ENCODE results near the gene ZNF326.
"Not testable (repeated sequence)": the region's sequence is repeated elsewhere in the genome, so short reads cannot be mapped to it uniquely, and the experiment has no call there.

The ZNF326 gene

DNA sequence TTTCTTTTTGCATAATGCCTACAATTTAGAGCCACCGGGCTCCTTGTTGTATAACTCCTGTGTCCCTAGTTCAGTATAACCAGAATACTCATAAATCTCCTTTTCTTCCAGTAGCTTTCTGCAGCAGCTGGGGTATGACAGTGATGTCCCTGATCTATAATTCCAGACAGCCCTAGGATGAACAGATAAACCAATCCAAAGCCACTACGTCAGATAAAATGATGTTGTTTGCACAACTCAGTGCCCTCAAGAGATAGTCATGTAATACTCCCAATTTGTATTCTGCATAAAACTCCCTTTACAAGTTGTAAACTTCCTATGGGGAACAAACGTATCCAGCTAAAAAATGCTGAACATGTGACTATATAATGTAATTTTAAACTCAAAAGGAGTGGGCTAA is 44.7 kb downstream of the ZNF326 start:
- TF ChIP-seq, protein P1, sequence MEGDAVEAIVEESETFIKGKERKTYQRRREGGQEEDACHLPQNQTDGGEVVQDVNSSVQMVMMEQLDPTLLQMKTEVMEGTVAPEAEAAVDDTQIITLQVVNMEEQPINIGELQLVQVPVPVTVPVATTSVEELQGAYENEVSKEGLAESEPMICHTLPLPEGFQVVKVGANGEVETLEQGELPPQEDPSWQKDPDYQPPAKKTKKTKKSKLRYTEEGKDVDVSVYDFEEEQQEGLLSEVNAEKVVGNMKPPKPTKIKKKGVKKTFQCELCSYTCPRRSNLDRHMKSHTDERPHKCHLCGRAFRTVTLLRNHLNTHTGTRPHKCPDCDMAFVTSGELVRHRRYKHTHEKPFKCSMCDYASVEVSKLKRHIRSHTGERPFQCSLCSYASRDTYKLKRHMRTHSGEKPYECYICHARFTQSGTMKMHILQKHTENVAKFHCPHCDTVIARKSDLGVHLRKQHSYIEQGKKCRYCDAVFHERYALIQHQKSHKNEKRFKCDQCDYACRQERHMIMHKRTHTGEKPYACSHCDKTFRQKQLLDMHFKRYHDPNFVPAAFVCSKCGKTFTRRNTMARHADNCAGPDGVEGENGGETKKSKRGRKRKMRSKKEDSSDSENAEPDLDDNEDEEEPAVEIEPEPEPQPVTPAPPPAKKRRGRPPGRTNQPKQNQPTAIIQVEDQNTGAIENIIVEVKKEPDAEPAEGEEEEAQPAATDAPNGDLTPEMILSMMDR (IDR thresholded peaks at IDR 0.05; ENCODE audit: low read depth, low read length): no peak
- no peak for DNase-seq (ENCODE audit: extremely low read depth, low read depth)

DNA sequence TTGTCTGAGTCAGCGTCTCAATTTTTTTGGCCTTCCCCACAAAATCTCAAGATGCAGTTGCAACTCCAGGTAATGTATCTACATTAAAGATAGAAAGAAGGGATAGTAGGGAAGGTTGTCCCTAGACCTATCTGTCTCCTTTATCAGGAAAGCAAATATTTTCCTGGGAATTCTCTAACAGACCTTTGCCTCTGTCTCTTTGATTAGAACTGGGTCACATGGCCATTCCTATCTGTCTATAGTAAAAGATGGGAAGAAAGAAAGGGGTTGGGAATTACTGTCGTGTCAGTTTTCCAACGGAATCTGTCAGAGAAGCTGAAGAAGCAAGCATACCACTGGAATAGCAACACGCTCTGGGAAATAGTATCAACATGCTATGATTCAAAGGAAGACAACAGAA is 48.7 kb downstream of the ZNF326 start:
- DNase-seq (ENCODE audit: extremely low read depth, low read depth): no peak
- TF ChIP-seq, protein P1 (IDR thresholded peaks at IDR 0.05; ENCODE audit: low read depth, low read length): no peak

DNA sequence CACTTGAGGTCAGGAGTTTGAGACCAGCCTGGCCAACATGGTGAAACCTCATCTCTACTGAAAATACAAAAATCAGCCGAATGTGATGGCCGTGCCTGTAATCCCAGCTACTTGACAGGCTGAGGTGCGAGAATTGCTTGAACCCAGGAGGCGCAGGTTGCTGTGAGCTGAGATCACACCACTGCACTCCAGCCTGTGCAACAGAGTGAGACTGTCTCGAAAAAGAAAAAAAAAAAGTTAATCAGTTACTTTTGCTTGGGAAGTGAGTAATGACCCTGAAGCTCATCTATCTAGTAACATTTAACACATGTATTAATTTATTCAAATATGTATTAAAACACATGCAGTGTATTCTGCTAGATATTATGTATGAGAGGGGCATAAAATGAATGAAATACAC is 49.4 kb downstream of the ZNF326 start:
- TF ChIP-seq, protein P1 (IDR thresholded peaks at IDR 0.05; ENCODE audit: low read depth, low read length): no peak
- DNase-seq (ENCODE audit: extremely low read depth, low read depth): no peak

DNA sequence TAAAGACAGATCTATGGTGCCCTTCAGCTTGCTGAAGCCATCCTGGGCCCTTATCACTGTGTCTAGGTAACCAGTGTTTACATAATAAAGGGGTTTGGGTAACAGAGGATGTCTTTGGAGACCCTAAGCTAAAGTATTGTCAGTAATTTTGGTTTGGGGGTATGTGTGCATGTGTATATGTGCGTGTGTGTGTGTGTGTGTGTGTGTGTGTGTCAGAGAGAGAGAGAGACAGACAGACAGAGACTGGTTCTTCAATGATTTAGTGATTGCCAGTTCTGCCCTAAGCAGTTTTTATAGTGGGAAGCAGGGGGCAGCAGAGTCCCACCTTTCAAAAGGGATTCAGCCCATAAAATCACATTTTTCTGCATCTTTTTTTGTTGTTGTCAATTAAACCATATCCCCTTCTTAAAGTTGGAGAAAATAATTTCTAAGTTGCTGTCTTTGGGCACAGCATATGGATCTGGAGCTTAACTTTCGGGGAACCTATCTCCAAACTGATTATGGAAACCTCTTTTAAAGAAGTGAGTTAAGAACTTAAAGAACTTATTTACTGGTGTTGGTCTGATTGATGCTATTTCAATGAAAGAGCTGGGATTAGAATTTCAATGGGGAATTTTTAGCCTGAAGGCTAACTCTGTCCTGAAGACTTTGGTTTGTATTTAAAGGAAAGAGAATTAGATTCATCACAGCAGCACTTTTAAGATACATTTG is 51.1 kb downstream of the ZNF326 start:
- TF ChIP-seq, protein P1 (IDR thresholded peaks at IDR 0.05; ENCODE audit: low read depth, low read length): peak; percentile 65
- no peak for DNase-seq (ENCODE audit: extremely low read depth, low read depth)

DNA sequence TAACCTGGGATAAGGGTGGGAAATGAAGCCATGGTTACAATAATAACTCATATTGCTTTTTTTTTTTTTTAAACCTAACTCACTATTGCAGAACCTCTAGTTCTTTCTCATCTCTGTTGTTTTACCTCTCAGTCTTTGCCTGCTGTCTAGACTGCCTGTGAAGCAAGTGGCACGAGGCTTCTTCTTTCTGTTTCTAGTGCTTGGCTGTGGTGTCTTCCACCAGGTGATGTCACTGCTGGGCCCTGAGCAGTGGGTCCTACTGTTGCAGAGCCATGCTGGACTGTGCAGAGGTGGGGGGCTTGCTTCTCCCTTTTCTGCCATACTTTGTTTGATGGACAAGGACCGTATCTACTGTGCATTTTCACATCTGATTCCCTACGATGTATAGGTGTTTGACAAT is 51.7 kb downstream of the ZNF326 start:
- TF ChIP-seq, protein P1 (IDR thresholded peaks at IDR 0.05; ENCODE audit: low read depth, low read length): no peak
- DNase-seq (ENCODE audit: extremely low read depth, low read depth): no peak

DNA sequence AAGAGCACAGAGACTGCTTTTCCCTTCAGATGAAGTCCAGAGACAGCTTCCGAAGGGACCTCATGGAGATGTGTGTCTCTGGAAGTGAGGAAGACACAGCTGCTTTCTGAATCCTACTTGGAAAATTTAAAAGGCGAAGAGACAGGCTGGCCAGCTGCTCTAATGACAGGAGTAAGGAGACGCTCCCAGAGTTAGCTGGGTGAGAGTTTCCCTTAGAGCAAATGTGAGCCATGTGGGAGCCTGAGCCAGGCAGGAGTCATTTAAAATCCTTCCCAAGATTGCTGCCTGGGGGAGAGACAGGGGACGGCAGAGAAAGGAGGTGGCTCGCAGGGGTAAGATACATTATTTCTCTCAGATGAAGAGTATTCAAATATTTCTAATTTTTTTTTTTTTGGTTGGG is 53.1 kb downstream of the ZNF326 start:
- TF ChIP-seq, protein P1 (IDR thresholded peaks at IDR 0.05; ENCODE audit: low read depth, low read length): no peak
- DNase-seq (ENCODE audit: extremely low read depth, low read depth): no peak

DNA sequence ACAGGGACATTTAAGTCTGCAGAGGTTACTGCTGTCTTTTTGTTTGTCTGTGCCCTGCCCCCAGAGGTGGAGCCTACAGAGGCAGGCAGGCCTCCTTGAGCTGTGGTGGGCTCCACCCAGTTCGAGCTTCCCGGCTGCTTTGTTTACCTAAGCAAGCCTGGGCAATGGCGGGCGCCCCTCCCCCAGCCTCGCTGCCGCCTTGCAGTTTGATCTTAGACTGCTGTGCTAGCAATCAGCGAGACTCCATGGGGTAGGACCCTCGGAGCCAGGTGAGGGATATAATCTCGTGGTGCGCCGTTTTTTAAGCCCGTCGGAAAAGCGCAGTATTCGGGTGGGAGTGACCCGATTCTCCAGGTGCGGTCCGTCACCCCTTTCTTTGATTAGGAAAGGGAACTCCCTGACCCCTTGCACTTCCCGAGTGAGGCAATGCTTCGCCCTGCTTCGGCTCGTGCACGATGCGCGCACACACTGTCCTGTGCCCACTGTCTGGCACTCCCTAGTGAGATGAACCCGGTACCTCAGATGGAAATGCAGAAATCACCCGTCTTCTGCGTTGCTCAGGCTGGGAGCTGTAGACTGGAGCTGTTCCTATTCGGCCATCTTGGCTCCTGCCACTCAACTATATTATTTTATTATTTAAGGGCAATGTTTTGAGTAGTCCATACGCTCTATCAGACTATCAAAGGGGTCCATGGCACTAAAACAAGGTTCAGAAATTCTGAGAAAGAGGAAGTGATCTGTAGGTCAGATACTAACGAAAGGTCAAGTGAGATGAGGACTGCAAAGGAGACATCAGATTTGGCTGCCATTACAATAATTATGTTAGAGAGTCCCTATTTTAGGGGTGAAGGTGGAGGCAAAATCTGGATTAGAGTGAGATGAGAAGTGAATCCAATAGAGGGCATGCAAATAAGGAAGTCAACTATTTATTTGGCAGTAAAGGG is 68.1 kb downstream of the ZNF326 start:
- DNase-seq (ENCODE audit: extremely low read depth, low read depth): not testable (repeated sequence)

DNA sequence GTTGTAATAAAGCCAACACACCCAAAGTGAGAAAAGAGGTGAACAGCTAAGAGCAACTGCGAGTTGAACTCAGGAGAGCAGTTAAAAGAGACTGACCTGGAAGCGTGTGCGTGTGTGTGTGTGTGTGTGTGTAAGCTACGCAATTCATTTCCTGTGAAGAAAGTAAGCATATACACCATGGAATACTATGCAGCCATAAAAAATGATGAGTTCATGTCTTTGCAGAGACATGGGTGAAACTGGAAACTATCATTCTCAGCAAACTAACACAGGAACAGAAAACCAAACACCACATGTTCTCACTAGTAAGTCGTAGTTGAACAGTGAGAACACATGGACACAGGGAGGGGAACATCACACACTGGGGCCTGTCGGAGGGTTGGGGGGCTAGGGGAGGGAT is 69.2 kb downstream of the ZNF326 start:
- not testable (repeated sequence) for DNase-seq (ENCODE audit: extremely low read depth, low read depth)
